COLO829 (cell line): Measurements from ENCODE around the gene FNDC5.

Source experiments
- DNase-seq: peaks from one replicate; pipeline ENCODE4 v3.0.0; 2012; ENCODE audit warnings: low spot score

FNDC5 gene

DNA sequence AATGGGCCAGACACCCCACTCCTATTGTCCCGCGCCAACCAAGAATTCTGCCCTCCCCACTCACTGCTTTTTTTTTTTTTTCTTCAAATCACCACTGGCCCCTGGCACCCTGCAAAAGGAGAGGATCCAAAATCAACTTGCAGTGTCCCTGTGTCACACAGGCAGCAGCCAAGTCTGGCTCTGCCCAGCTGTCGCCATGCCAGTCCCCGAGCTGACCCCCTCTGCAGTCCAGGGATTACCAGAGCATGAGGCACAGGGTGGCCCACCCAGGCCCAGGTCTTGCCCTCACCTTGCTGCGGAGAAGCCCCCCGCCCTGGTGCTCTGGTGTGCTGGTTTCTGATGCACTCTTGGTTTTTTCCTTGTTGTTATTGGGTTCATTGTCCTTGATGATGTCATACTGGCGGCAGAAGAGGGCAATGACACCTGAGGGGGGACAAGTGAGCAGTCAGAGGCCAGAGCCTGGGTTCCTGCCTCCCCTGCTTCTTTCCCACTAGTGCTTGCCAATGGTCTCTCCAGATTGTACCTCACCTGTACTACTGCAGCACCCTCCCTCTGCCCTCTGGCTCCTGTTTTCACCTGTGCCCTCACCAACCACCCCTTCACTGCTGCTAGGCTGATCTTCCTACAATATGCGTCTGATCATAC is 6.2 kb downstream of the FNDC5 start:
- no peak for DNase-seq

DNA sequence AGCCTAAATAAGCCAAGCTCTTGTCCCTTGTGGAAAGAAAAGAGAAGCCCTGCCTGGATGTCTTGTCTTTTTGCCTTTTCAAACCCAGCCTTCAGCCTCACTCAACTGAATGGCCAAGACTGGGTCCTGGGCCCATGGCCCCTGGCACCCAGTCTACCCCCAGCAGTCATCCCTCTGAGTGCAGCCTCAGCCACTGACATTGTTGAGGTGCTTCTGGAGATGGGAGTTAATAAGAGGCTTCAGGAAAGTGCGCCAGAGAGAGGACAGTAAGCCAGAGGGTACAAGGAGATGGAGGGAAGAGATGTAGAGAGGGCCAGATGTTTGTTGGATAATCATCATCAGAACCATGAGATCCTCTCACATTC is 6.8 kb downstream of the FNDC5 start:
- no peak for DNase-seq

DNA sequence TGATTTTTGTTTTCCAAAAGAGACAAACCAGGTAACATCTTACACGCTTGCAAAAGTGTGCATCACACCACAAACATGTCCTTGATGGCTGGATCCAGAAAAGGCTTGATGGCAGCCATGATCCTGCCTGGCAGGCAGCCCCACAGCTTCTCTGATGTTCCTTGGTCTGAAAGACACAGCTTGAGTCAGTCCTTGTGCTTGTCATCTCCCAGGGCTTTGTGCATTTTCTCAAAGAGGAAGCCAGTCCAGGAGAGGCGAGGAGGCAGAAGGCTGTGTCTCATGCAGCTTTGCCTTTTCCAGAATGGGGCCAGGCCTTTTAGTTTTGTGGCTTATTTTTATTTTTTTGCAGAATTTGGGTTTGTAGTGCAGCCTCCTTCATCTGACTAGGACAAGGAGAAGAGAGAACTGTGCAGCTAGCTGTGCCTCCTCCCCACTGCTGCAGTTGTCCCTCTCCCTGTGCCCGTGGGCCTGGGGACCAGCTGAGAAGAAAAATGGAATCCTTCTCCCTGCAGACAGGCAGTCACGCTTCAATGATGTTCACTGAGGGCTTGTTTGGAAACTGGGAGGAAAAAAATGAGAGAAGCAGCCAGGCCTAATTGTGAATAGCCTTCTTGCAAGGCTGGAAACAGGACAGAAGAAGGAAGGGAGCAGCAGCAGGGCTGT is 7.4 kb downstream of the FNDC5 start:
- no peak for DNase-seq

DNA sequence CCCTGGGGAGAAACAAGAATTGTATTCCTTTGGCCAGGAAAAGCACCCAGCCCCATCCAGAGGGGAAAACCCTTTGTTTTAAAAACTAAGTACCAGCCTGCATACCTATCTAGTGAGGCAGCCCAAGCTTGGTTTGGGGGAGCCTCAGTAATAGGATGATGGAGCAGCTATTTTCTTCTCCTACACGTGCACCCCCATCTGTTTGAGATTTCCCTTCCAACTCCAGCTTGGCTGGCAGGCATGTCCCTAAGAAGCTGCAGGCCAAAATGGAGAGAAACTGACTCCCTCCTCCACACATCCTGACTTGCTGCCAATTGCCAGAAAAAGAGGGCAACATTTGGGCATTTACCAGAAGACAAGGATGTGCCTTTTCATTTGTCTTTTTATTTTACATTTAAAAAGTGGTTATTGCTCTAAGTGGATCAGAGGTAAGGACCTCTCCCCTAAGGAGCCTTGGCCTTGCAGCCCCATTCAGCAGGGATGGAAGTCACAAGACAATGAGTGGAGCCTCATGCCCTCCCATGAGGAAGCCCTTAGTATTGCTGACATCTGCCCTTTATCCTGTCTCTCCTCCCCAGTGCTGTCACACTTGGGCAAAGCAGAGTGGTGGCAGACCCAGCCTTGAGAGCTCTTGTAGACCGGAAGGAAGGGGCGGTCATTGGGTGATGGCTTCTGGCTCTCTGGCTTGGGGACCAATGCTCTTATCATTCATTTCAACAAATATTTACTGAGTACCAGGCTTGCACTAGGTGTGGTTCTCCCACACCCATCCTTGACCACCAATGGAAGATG is 8.6 kb downstream of the FNDC5 start:
- no peak for DNase-seq

DNA sequence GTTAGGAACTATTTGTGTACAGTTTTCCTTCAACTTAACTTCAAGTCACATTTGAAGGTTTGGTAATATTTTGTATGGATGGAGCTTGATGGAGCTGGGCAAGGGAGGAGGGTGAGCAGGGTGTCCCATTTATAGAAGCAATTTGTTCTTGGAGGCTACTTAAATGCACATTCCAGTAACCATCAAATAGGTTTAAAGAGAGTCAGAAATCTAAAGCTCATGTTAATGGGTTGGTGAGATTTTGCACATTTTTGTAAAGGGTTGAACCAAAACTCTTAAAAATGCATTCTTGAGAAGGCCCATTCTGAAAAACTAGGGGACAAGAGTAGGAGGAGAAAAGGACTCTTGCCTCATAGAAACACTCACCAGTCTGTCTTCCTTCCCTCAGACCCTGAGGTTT is 10.1 kb downstream of the FNDC5 start:
- no peak for DNase-seq

DNA sequence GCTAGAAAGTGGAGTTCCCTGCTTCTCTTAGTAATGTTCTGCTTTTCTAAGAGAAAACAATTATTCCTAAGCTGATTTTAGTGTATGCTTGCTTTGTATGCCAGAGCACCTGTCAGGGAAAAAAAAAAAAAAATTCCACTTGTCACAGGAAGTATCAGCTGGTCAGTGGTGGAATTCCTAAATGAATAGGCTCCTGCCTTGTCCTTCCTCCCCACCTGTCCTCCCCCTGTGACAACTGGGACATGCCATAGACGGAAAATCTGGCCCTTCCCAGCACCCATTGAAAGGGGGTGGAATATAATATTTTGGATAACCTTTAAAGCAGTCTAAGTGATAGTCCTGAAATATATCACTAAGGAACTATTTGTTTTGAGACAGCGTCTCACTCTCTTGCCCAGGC is 10.8 kb downstream of the FNDC5 start:
- no peak for DNase-seq

DNA sequence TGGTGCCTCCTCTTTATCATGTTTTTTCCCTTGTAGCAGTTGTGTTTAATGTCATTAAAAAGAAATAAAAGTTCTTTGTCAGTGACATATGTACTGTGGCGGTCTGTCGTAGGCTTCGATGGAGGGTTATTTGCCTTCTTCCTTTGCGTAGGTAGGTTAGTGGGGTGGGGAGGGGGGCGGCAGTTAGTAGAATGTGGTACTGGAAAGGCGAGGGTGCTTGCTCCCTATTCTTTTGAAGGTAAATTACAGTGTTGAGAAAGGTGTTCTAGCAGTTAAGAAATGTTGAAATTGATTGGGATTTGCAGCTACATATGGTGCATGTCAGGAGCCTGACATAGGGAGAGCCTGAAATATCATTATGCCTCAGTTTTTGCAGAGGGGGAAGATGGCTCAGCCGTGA is 11.9 kb downstream of the FNDC5 start:
- DNase-seq, result no peak

DNA sequence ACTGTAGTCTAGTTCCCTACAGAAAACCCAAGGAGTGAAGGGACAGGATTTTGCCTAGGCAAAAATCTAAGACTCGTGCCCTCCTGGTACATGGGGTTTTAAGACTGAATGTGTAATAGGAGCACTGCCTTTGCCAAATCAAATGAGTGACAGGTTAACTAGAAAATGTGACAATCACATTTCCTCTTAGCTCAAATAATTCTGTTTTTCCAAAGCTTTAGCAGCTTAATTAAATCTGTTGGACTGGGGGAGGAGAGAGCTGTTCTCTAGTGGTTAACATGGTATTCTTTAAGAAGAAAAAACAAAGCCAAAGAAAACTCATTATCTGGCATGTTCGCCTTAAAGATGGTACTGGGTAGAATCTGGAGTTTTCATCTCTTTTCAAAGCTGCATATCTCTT is 12.6 kb downstream of the FNDC5 start:
- DNase-seq, result no peak

DNA sequence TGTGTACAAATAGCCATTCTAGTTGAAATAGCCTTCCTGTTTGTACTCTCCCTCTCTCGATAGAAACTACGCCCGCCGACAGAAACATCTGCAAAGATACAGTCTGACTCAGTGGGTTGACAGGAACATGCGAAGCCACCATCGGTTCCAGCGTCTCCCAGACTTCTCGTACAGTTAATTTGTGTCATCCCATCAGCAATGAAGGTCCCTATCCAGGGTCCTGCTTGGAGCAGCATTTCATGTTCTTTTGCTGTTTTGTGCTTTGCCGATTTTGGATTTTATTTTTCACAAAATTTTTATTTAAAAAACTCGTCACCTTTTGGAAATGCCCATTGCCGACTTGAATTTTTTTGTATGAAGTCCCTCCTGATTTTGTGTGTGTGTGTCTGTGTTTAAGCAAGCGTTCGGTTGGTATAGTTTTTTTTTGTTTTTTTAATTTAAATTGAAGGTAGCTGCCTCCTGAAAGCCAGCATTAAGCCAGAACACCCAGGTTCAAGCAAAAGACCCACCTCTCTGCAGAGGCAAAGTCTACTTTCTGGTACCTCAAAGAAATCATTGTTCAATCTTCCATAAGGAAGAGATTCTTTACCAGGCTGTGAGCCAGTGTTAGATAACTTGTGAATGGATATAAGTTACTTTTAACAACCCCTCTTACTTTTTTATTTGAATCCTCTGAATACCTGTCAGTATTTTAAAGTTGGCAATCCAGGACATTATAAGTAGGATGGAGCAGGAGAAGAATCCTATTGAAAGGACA is 14.7 kb downstream of the FNDC5 start:
- no peak for DNase-seq

DNA sequence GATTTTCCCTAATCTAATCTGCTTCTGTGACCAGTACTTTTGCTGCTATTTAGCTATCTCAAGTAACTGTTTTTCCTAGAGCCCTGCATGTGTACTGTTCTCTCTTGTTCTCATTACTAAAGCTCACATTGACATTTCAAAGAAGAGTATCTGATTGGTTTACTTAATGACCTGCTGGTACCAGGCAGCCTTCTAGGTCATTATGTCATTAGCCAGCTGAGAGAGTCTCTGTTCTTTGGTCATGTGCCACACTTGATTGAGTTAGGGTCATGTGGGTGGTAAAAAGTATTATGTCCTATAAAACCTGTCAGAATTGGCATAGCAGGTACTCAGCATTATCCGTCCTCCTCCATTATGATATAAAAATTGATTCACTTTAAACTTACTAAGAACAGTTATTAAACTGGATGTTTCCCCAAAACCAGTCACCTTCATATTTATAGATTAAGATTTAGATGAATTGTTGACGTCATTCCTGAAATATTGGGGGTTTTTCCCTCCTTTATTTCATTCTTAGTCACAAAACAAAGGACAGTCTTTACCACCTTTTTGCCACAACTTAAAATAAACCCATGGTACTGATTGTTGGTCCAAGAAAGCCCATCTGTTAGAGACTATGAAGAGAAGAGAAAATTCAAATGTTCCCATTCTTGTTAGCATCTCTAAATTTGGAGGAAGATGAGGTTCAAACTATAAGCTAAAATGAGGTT is 22.2 kb downstream of the FNDC5 start:
- DNase-seq, result no peak

DNA sequence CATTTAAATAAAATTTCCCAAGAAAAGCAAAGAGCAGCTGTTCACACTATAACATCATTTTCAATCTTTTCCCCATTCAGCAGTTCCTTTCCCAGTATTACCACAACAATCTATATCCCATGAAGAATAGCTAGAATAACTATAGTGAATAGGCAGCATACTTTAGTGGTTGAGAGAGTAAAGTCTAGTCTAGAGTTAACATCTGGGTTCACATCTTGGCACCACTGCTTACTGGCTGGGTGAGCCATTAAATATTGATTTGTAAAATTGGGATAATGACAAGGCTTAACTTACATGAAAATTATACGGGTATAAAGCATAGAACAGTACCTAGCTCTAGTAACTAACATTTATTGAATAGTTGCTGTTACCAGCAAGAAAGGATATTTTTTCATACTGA is 38.8 kb downstream of the FNDC5 start:
- DNase-seq, result no peak

DNA sequence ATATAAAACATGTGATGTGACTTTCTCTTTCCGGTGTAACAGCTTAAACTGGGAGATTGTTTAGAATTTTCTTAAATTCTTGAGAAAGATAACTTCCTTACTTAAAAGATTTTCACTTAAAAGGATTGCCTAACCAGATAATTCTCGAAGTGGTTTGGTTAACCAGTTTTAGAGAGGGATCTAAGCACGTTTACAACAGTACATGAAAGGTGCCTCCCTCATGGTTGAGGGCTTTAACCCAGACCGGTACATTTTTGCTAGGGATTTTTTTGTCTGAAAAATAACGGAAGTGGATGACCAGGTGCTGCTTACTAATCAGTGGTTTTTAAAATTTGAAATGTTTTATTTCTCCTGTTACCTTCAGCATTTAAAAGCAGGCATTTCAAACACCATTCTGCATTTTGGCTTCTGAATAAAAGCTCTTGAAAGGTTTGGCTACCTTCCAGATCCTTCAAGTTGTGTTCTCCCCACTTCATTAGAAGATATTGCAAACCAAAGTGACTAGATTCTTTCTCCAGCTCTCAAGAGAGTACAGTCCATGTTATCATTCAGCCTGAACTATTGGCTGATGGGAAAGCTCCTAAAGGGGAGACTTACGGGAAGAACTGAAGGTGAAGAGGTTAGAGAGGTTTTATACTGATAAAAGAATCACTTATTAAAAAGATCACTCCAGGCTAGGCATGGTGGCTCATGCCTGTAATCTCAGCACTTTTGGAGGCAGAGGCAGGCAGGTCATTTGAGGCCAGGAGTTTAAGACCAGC is 40.4 kb downstream of the FNDC5 start:
- DNase-seq, result no peak

DNA sequence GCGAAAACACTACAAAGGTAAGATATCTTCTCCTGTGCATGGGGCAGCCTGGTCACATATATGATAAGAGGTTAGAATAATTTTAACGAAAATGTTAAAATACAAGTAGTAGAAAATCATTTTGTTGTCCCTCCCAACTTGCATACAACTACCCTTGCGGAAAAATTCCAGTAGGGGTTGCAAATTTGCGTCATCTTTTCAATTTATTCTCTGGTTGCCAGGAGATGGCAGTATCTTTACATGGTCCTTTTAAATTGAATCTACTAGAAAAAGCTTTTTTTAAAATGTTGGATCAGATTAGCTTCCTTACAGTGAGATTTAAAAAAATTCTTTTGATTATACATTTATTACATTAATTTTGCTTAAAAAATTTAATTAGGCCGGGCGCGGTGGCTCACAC is 42.4 kb downstream of the FNDC5 start:
- no peak for DNase-seq

DNA sequence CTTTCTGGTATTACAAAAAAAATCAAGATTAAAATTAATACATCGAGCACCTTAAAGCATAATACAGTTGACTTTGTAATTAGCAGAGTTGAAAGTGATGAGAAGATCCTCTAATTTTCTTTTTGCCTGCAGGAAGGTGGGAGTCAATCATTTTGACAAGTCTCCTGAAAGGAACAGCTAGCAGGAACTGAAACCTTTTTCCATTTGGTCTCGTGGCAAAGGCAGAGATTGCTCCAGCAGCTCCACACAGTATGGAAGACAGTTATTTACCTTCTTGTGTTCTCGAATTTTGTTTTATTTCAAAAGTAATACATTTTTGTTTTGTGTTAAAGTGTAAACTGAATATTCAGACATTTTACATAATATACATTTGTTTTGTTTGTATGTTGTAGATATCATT is 45.5 kb downstream of the FNDC5 start:
- no peak for DNase-seq

DNA sequence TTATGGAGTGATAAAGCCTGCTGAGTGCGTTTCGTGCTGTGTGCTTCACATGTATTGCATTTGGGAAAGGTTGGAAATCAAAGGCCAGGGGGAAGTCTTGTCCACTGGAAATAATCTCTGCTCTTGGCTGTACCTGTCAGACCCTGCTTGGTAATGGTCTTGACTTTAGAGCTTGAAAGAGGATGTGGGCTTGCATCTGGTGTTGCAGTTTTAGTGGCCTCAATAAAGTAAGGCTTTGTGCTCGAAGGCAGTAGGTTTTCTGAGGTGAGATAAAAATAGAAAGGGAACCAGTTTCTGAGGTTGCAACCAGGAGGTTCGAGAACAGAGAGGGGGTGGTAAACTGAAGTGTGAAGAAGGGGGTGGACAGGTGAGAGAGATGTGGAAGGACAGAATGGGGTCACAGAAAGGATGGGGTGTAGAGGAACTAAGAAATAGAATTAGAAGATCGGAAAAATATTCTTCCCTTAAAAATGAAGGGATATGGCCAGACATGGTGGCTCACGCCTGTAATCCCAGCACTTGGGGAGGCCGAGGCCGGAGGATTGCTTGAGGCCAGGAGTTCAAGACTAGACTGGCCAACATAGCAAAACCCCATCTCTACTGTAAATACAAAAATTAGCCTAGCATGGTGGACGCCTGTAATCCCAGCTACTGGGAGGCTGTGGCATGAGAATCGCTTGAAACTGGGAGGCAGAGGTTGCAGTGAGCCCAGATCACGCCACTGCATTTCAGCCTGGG is 51.7 kb downstream of the FNDC5 start:
- DNase-seq, result no peak

DNA sequence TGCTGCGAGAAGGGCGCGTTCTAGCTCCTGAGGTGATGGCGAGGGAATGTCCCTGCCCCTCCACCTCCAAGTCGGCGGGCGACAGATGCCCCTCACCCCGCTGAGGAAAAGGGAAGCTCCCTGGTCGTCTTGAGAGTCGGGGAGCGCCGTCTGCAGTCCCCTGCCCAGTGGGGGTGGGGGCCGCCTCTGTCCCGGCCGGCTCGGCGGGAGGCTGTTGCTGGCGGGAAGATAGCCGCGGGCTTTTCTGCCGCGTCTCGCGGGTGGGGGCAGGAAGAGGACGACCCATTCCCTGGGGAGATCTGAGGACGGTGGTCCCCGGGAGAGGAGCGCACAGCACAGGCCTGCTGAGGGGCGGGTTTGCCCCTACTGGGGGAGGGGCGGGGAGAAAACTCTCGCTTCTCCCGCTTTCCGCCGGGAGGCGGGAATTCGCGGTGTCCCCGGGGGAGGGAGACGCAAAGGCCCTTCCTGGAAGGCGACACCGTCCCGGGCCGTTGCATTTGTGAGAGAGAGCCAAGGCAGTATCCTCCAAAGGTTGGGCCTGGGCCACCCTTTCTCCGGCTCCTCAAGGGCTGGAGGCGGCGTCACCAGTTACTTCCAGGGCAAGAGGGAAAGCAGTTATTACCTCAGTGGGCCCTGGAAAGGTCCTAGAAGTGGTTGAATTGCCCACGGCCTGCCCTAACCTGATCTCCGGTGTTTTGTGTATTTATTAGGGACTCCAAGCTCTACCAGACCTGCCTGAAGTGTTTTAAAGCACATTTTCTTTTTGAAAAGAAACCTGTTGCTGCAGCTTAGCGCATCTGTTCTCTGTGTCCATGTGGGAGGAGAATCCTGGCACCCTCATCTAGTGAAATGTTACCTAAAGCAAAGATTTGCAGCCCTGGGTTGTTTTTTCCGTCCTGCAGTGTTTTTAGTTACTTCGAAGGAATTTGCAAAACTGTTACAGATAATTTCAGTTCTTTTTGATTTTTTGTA is 52.6 kb downstream of the FNDC5 start:
- peak; percentile 67 for DNase-seq

DNA sequence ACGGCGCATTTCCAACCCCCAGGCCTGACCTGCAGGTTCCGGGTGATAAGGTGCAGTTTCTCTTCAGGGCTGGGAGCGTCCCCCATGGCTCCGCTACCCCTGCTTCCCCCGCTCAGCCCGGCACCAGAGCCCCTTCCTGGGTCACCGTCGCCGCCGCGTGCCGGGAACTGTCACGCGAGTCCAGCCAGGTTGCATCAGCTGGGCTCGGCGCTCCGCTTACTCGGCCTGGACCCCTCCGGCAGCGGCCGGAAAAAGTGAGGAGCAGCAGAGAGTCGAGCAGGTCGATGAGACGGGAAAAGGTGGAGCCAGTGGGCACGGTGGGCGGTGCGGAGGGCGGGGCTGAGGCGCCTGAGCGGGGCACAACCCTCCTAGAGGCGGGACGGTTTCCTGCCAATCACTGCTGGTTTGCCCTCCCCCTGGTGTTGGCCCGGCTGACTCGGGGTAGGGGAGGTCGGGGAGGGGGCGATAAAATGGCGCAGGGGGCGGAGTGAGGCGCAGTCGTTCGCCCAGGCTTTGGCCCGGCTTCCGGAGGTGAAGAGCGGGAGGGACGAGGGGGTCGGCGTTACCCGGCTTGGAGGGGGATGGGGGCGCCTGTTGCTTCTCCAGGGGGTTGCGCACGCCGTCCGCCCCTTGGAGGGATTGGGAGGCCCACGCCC is 53.4 kb downstream of the FNDC5 start, which contains the start of the genes S100PBP and YARS1:
S100PBP (plus strand) TSS at position 495 of the 656 bp plus-strand sequence. CDS start 8,447 bp downstream, outside the sequence.
YARS1 (minus strand) TSS at position 200 of the 656 bp plus-strand sequence; CDS start at position 86, 114 bp downstream.
- DNase-seq, result peak; percentile 99

DNA sequence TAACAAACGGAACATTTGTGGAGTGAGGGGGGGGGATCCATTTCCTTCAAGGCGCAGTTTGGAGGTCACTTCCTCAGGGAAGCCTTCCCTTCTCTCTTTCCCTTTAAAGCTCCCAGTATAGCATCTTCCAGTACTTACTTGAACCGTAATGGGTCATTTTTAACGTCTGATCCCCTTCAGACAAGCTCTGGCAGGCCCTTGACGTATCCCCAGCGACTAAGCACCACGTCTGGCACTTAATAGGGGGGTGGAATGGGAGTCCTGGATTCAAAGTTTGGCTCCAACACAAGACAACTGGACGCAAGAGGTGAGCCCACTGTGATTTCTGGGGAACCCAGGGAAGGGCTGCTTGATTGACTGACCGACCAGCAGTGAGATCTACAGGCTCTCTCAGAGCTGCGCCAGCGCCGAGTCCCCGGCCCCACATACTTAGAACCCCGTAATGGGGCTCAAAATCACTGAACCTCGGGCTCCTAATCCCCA is 54.0 kb downstream of the FNDC5 start:
- peak; percentile 21 for DNase-seq
